B cell (primary cell): ENCODE results near the gene SCRN2.

ENCODE experiments used
- EZH2 ChIP-seq: IDR thresholded peaks from 2 replicates; pipeline ENCODE4 v1.6.1; 2012; ENCODE audit warnings: borderline replicate concordance, low read depth, mild to moderate bottlenecking, moderate library complexity, low read length; ENCODE audit not compliant: insufficient read depth, poor library complexity, severe bottlenecking
- TF ChIP-seq, protein P1 (sequence below): fragments of 200-600 bp; IDR thresholded peaks from one replicate; pipeline ENCODE4 v1.8.0; 2022; ENCODE audit warnings: antibody characterized with exemption, mild to moderate bottlenecking

DNA sequence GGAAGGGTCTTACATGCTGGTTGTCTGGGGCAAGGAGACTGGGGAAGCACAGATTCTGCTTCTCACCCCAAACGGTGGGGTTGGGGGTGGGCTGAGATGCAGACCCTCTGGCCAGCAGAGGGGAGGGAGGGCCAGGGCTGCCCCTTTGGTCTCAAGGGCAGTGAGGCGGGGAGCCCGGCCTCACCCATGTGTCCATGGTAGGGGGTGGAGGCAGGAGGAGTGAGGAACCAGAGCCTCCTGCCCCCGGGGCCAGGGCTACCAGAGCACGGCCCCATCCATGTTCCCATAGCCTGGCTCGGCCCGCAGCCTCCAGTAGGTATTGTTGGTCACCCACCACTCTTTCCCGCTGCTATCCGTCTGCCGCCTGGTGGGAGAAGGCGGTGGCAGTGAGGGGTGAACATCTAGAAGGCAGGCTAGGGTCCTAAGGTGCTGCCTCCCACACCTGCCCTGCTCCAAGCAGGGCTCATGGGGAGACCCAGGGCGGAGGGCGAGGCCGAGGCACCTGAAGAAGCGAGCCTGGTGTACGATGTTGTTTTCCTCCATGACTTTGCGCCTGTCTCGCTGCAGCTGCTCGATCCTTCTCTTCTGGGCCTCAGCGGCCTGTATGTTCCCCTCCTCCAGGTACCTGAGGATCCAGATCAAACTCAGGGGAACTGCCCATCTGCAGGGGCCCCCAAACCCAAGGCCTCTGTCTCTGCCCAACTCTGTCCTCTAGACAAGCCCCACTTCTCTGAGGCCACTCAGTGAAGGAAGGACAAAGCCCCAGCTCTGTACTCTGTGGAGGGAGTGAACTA is 32.8 kb downstream of the SCRN2 start:
- TF ChIP-seq, protein P1, sequence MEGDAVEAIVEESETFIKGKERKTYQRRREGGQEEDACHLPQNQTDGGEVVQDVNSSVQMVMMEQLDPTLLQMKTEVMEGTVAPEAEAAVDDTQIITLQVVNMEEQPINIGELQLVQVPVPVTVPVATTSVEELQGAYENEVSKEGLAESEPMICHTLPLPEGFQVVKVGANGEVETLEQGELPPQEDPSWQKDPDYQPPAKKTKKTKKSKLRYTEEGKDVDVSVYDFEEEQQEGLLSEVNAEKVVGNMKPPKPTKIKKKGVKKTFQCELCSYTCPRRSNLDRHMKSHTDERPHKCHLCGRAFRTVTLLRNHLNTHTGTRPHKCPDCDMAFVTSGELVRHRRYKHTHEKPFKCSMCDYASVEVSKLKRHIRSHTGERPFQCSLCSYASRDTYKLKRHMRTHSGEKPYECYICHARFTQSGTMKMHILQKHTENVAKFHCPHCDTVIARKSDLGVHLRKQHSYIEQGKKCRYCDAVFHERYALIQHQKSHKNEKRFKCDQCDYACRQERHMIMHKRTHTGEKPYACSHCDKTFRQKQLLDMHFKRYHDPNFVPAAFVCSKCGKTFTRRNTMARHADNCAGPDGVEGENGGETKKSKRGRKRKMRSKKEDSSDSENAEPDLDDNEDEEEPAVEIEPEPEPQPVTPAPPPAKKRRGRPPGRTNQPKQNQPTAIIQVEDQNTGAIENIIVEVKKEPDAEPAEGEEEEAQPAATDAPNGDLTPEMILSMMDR = no peak
- no peak for TF ChIP-seq EZH2
